HTERT RPE-1 (cell line): ENCODE results near the gene PRSS2.
"Not testable (repeated sequence)": the region's sequence is repeated elsewhere in the genome, so short reads cannot be mapped to it uniquely, and the experiment has no call there.

Experiments
- in situ Hi-C: fragments of 300-500 bp; cut with MboI; formaldehyde crosslinking; loops from 4 replicates; pipeline ENCODE4 v1.14.3; 2020; ENCODE audit warnings: low sequenced_read_pairs

Gene PRSS2

GRCh38 chr7:142770661-142771352 is at the start of gene PRSS2:
TSS of gene PRSS2 (plus strand) at chr7:142770970. CDS start at chr7:142770983, 13 bp downstream.
- in situ Hi-C loops, result no loop called here

- in situ Hi-C loops, result no loop called here
Observed at GRCh38 chr7:142720986-142721385, 49.8 kb upstream of the PRSS2 start.

DNA sequence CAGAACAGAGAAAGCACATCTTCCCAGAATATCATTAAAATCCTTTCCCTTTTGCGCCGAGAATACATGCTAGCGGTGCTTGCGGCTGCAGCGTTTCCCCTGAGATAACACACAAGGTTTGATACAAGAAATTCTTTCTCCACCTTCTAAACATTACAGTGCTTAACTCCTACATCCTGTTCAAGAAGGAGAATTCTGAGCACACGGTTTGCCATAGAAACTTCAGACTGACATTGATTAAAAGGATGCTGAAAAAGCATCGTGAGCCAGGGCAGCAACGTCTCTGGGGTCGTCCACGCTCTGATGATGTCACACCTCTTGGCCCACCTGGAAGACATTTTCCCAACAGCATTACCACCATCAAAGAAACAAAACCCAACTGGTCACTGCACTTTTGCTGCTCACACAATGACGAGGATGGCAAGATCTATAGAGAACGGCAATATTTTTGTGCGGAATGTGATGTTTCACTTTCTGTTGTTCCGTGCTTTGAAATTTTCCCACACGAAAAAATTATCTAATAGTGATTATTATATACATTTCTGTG is 48.4 kb upstream of the PRSS2 start:
- in situ Hi-C loops, result no loop called here

DNA sequence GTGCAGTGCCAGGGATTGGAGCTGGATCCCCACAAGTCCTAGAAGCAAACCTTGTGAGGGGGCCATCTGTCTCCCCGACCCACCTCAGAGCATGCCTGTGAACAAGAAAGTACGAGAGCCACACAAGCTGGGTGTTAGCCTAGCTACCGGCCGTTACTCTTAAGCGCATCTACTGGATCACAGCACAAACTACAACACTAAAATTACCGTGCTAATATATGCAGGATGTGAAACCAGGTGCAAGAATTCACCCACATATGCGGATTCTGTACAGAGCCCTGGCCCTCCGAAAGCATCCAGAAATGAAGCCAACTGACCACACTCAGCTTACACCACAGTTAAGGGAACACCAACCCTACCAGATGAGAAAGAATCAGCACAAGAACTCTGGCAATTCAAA is 37.5 kb upstream of the PRSS2 start:
- in situ Hi-C loops, result no loop called here

DNA sequence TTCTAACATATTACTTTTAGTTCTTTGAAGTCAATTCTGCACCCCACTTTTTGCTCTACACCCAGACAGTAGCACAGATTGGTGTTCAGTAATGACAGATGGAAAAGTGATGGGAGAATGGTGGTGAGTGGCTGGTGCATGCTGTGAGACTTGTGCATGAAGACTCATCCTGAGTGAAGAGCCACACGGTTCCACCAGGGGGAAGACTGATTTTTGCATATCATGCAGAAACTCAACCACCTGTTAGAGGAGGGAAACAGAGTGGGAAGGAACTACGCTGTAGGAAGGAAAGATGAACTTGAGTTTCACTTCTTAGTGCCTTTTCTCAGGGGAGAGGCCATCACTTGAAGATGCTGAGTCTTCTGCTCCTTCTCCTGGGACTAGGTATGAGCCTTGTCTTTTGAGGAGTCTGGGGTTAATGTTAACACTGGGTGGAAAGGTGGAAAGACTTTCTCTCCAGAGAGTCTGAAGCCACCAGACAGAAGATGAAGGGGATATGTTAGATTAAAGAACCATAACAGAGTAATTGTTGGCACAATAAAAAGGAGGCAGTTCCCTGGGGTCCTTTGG is 30.8 kb upstream of the PRSS2 start:
- in situ Hi-C loops, result no loop called here

DNA sequence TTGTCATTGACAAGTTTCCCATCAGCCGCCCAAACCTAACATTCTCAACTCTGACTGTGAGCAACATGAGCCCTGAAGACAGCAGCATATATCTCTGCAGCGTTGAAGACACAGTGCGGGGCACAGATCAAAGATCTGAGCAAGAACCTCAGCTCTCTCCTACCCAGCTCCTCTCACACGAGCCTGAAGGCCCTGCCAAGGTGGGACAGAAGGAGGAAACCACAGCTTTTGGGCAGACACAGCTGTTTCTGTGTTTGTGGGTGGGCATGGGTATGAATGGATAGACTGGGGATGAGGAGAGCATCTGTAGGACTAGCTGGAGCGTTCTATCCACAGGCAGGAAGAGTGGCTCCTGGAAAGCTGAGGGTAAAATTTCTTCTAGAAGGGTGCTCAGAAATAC is 30.0 kb upstream of the PRSS2 start:
- in situ Hi-C loops, result no loop called here

- in situ Hi-C loops, result not testable (repeated sequence)
Observed at GRCh38 chr7:142741932-142742331, 28.8 kb upstream of the PRSS2 start.

- in situ Hi-C loops, result no loop called here
Observed at GRCh38 chr7:142745091-142745635, 25.6 kb upstream of the PRSS2 start.

DNA sequence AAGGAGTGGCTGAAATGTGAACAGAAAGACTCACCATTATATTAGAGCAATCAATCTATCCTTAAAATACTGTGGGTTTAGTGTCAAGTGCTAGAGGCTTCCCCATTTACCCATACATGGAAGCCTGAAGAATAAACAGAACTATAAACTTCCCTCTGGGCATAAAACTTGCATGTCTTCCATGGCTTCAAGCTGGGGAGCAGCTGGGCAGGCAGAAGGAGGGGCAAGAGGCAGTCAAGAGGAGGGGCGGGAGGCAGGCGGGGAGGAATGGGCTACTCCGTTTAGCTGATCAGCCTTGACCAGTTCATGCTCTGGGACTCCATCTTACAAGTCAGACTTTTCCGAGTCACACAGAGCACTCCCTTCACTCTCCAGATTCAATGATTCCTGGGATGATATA is 25.0 kb upstream of the PRSS2 start:
- in situ Hi-C loops, result no loop called here

- in situ Hi-C loops, result no loop called here
Observed at GRCh38 chr7:142746264-142746663, 24.5 kb upstream of the PRSS2 start.

- in situ Hi-C loops, result not testable (repeated sequence)
Observed at GRCh38 chr7:142748410-142748809, 22.4 kb upstream of the PRSS2 start.

- in situ Hi-C loops, result no loop called here
Observed at GRCh38 chr7:142749218-142749993, 21.4 kb upstream of the PRSS2 start, which contains the start of gene PRSS1. TSS of gene PRSS1 (plus strand) at chr7:142749472. CDS start at chr7:142749485, 13 bp downstream.

GRCh38 chr7:142750321-142750938 is 20.3 kb upstream of the PRSS2 start:
- in situ Hi-C loops, result no loop called here

GRCh38 chr7:142751526-142752175 is 19.1 kb upstream of the PRSS2 start:
- in situ Hi-C loops, result not testable (repeated sequence)

DNA sequence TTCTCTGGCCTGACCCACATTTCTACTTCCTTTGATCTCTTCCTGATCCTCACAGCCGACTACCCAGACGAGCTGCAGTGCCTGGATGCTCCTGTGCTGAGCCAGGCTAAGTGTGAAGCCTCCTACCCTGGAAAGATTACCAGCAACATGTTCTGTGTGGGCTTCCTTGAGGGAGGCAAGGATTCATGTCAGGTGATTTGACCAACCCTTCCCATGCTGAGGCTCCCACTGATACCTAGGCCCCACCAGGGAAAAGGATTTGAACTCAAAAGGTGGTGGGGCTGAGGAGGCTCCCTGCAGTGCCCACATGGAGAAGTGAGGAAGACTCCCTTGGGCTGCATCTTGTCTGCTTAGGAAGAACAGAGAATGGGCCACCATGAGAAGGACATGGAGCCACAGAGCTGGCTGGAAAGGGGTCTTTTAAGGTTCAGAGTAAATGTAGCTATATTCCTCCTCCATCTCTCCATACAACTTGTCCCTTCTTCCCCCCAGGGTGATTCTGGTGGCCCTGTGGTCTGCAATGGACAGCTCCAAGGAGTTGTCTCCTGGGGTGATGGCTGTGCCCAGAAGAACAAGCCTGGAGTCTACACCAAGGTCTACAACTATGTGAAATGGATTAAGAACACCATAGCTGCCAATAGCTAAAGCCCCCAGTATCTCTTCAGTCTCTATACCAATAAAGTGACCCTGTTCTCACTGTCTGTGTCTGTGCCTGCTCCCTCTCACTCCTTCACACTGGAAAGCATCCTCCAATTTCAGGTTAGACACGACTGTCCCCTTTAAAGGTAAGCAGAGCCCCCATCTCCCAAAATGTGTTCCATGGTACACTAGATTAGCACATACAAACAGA is 18.2 kb upstream of the PRSS2 start:
- in situ Hi-C loops, result no loop called here

GRCh38 chr7:142753366-142753765 is 17.4 kb upstream of the PRSS2 start:
- in situ Hi-C loops, result no loop called here

GRCh38 chr7:142753925-142754491 is 16.8 kb upstream of the PRSS2 start:
- in situ Hi-C loops, result not testable (repeated sequence)

DNA sequence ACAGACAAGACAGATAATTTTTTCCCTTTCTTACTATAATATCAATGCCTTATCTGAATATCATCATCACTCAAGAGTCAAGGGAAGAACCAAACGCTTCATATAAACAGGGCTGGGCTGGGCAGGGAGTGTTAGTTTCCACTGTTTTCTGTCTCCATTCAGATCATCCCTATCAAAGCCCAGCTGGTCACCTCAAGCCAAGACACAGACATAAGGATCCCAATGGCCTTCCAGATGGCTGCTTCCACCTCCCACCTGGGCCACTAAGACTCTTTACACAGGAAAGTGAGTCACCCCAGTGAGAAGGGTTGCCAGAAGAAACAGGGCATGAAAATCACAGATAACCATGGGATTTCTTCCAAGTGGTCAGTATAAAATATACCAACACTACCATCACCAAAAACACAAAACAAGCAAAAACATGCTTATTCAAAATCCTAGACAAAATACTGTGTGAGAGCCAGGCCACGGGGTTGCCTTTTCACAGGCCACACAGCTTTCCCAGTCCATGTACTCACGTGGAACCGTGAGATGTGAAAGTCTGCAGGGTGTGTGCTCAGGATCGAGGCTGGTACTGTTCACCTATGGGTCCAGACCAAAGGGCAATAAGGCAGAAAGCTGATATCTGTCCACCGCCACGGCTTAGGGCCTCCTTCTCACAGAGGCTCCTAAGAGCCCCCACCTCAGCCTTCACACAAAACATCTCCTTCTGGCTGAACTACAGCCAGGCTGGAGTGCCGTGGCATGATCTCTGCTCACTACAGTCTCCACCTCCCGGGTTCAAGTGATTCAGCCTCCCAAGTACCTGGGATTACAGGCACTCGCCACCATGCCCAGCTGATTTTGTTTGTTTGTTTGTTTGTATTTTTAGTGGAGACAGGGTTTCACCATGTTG is 15.8 kb upstream of the PRSS2 start:
- in situ Hi-C loops, result no loop called here
